ENCODE measurements around the gene DAD1. TPM values are rescaled to one million over a fixed set of nuclear protein-coding genes. Genes with fewer than 3 reads are reported as not detected.

The DAD1 gene
- total and polyA plus RNA-seq, 2 of the 8 experiments (the other 6 are each of a cell fraction or from before 2014, with no cell fraction given) = 131 to 440 TPM

DNA sequence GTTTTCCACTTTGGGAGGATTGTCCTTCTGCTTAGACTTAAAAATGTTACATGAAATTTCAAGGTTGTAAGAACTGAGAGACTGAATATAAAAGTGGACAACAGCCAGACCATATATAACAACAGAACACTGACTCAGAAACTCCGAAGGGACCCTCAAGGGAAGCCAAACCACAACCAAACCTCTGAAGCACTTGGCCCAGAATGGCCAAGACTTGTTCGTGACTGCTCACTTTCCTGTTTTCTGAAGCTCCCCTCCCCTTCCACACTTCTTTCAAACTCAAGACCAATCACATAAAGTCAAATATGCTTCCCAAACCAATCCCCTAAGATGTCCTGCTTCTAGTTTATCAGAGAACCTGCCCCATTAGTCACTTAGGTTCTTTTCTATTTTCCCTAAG lies 41.5 kb upstream of the DAD1 start:
- Histone ChIP-seq H3K27ac (ENCODE audit: low read depth, low read length) (no peak overlapping the region), H3K4me2 (ENCODE audit: insufficient read depth in 1 of 2, low read depth in 2 of 2, low read length in 2 of 2) (no peak overlapping the region), H3K14ac (ENCODE audit: insufficient read length) (no peak overlapping the region), H3K27me3 (replicated peaks in 1 of 4; ENCODE audit: control insufficient read depth in 3 of 4, extremely low read depth in 1 of 4, insufficient read depth in 3 of 4, low read length in 3 of 4) (no peaks in the 10 kb centered on the region), H3K79me2 (ENCODE audit: control insufficient read depth in 1 of 2, insufficient read depth in 2 of 2, low read length in 2 of 2) (no peaks in the 10 kb centered on the region), H3K23ac (ENCODE audit: insufficient read length) (no peak overlapping the region), H3K4me1 (replicated peaks in 1 of 4; ENCODE audit: control insufficient read depth in 3 of 4, insufficient read depth in 4 of 4, low read length in 3 of 4) (peaks cover 0 to 9% (median 4%) of the 10 kb centered on the region in 4 experiments; a peak in 3 of 7 replicates), H2BK120ac (replicated peaks; ENCODE audit: low read depth, low read length) (no peak overlapping the region), H2BK5ac (ENCODE audit: low read depth, low read length) (no peak overlapping the region), H2AK5ac (ENCODE audit: low read depth, low read length) (no peak overlapping the region), H3K9me3 (ENCODE audit: insufficient read depth in 2 of 2, low read depth in 1 of 2, low read length in 1 of 2) (peaks cover 9 to 13% of the 10 kb centered on the region in 2 experiments; a peak in 2 of 4 replicates), H3K56ac (replicated peaks; ENCODE audit: insufficient read length, low read depth, low read length) (no peak overlapping the region), H4K20me1 (replicated peaks in 1 of 2; ENCODE audit: control insufficient read depth in 1 of 2, insufficient read depth in 2 of 2, low read length in 2 of 2) (no peaks in the 10 kb centered on the region), H2BK20ac (ENCODE audit: low read length) (no peak overlapping the region), H2AFZ (ENCODE audit: low read length) (no peak overlapping the region), H4K5ac (ENCODE audit: insufficient read length, low read depth, low read length) (no peak overlapping the region), H2BK12ac (ENCODE audit: low read depth, low read length) (no peak overlapping the region), H4K8ac (ENCODE audit: extremely low read depth, insufficient read depth, low read length) (no peak overlapping the region), H4K91ac (replicated peaks; ENCODE audit: insufficient read length, low read length) (no peak overlapping the region), H3K18ac (ENCODE audit: extremely low read depth, low read length) (no peak overlapping the region), H3K4ac (replicated peaks; ENCODE audit: insufficient read length, low read depth, low read length) (no peak overlapping the region), H3K4me3 (ENCODE audit: extremely low read depth in 1 of 4, insufficient read depth in 2 of 4, low read depth in 3 of 4, low read length in 4 of 4) (no peak overlapping the region), H3K36me3 (ENCODE audit: control insufficient read depth in 2 of 4, insufficient read depth in 4 of 4, low read length in 3 of 4) (no peaks in the 10 kb centered on the region), H3K9ac (replicated peaks in 1 of 4; ENCODE audit: extremely low read depth in 1 of 4, low read depth in 3 of 4, low read length in 3 of 4) (no peak overlapping the region), H3K23me2 (ENCODE audit: low read depth, low read length) (peaks cover 2% of the 10 kb centered on the region; the same call in 1 of the 2 replicates), H2BK15ac (ENCODE audit: low read length) (no peak overlapping the region), H3K79me1 (ENCODE audit: low read depth, low read length) (no peaks in the 10 kb centered on the region)
- WGBS, 2 experiments (ENCODE audit: extremely low coverage in 1 of 2, insufficient coverage in 1 of 2, insufficient read length in 1 of 2, insufficient replicate concordance in 2 of 2, low coverage in 1 of 2, low lambda C conversion rate in 2 of 2, missing lambda C conversion rate in 1 of 2) = 86% methylated on average over 2 of the region's 2 CpGs; no CpG with 5 or more reads in 1 of the 2 experiments
- ChIA-PET CTCF (ENCODE audit: partially characterized antibody) (interaction anchor here (1.2 kb wide), 1 partner anchor 12 kb away, joined by 4 read pairs; no protein-coding TSS in a partner anchor), POLR2A (ENCODE audit: partially characterized antibody) (no interaction called here)
- FAIRE-seq (no peak), DNase-seq (ENCODE audit: low read depth in 1 of 2, low spot score in 2 of 2) (no peak)
- TF ChIP-seq EZH2 (IDR thresholded peaks at IDR 0.05; ENCODE audit: low read depth, low read length, severe bottlenecking) (no peak), KDM4A (IDR thresholded peaks at IDR 0.05; ENCODE audit: low read depth, low read length, severe bottlenecking) (no peak), TBP (IDR thresholded peaks at IDR 0.05; ENCODE audit: low read depth, low read length) (no peak), HDAC2 (IDR thresholded peaks at IDR 0.05; ENCODE audit: borderline replicate concordance in 1 of 2, low read depth in 2 of 2, low read length in 2 of 2) (no peak)
- TF ChIP-seq, protein P1, sequence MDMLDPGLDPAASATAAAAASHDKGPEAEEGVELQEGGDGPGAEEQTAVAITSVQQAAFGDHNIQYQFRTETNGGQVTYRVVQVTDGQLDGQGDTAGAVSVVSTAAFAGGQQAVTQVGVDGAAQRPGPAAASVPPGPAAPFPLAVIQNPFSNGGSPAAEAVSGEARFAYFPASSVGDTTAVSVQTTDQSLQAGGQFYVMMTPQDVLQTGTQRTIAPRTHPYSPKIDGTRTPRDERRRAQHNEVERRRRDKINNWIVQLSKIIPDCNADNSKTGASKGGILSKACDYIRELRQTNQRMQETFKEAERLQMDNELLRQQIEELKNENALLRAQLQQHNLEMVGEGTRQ (IDR thresholded peaks at IDR 0.05; ENCODE audit: low read length) = no peak
- TF ChIP-seq, protein P2, sequence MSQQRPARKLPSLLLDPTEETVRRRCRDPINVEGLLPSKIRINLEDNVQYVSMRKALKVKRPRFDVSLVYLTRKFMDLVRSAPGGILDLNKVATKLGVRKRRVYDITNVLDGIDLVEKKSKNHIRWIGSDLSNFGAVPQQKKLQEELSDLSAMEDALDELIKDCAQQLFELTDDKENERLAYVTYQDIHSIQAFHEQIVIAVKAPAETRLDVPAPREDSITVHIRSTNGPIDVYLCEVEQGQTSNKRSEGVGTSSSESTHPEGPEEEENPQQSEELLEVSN (IDR thresholded peaks at IDR 0.05) = no peak
